GM21786 (cell line): ENCODE measurements around the gene RNF144B.
"Not testable (repeated sequence)": the region's sequence is repeated elsewhere in the genome, so short reads cannot be mapped to it uniquely, and the experiment has no call there.

Source experiments
- ATAC-seq: cut with Tn5 transposase; IDR thresholded peaks from one replicate; pipeline ENCODE4 v1.9.1; 2021; ENCODE audit not compliant: unreplicated experiment

Gene RNF144B

GRCh38 chr6:18436341-18436740 is 49.2 kb downstream of the RNF144B start:
- ATAC-seq = no peak

- ATAC-seq = no peak
These were observed 52.4 kb downstream of the RNF144B start for GRCh38 chr6:18439581-18439980.

- no peak for ATAC-seq
These were observed 54.3 kb downstream of the RNF144B start for GRCh38 chr6:18441251-18441979.

GRCh38 chr6:18444111-18444510 is 57.0 kb downstream of the RNF144B start:
- no peak for ATAC-seq

GRCh38 chr6:18445228-18445627 is 58.1 kb downstream of the RNF144B start:
- no peak for ATAC-seq

GRCh38 chr6:18446771-18447170 is 59.6 kb downstream of the RNF144B start:
- no peak for ATAC-seq

- ATAC-seq = no peak
These were observed 60.4 kb downstream of the RNF144B start for GRCh38 chr6:18447552-18447951.

- no peak for ATAC-seq
These were observed 64.6 kb downstream of the RNF144B start for GRCh38 chr6:18451756-18452155.

- no peak for ATAC-seq
These were observed 67.3 kb downstream of the RNF144B start for GRCh38 chr6:18454446-18454845.

- no peak for ATAC-seq
These were observed 70.1 kb downstream of the RNF144B start for GRCh38 chr6:18457065-18457737.

GRCh38 chr6:18458086-18458485 is 70.9 kb downstream of the RNF144B start:
- ATAC-seq = not testable (repeated sequence)

- no peak for ATAC-seq
These were observed 76.3 kb downstream of the RNF144B start for GRCh38 chr6:18463429-18463828.

- no peak for ATAC-seq
These were observed 77.0 kb downstream of the RNF144B start for GRCh38 chr6:18464176-18464575.

GRCh38 chr6:18465410-18466154 is 78.4 kb downstream of the RNF144B start:
- no peak for ATAC-seq

- ATAC-seq = no peak
These were observed 80.8 kb downstream of the RNF144B start for GRCh38 chr6:18467741-18468502.

- ATAC-seq = no peak
These were observed 81.3 kb downstream of the RNF144B start for GRCh38 chr6:18468503-18468843.

GRCh38 chr6:18469536-18469935 is 82.4 kb downstream of the RNF144B start:
- no peak for ATAC-seq

- ATAC-seq = no peak
These were observed 84.2 kb downstream of the RNF144B start for GRCh38 chr6:18471232-18471964.

- no peak for ATAC-seq
These were observed 85.8 kb downstream of the RNF144B start for GRCh38 chr6:18472941-18473340.

- ATAC-seq = no peak
These were observed 86.6 kb downstream of the RNF144B start for GRCh38 chr6:18473755-18474154.
